Stromal cell of bone marrow (primary cell): ENCODE data around the gene EDN3.

Experiments used
- DNase-seq: peaks from one replicate; pipeline ENCODE4 v3.0.0-alpha.2; 2012; ENCODE audit warnings: low read depth

Gene EDN3

GRCh38 chr20:59300333-59301081 lies at the start of gene EDN3:
TSS of gene EDN3 (plus strand) at chr20:59300611. CDS start at chr20:59300813, 202 bp downstream.
- no peak for DNase-seq

GRCh38 chr20:59253325-59253724 lies 47.1 kb upstream of the EDN3 start:
- no peak for DNase-seq

- DNase-seq = no peak
These were observed 46.6 kb upstream of the EDN3 start for GRCh38 chr20:59253779-59254319.

GRCh38 chr20:59255256-59255655 lies 45.2 kb upstream of the EDN3 start:
- no peak for DNase-seq

GRCh38 chr20:59258221-59258621 lies 42.2 kb upstream of the EDN3 start:
- no peak for DNase-seq

GRCh38 chr20:59259946-59260345 lies 40.5 kb upstream of the EDN3 start:
- no peak for DNase-seq

- no peak for DNase-seq
These were observed 35.1 kb upstream of the EDN3 start for GRCh38 chr20:59265298-59265697.

- DNase-seq = no peak
These were observed 31.5 kb upstream of the EDN3 start for GRCh38 chr20:59268870-59269269.

GRCh38 chr20:59269411-59270025 lies 30.9 kb upstream of the EDN3 start:
- no peak for DNase-seq

- no peak for DNase-seq
These were observed 30.0 kb upstream of the EDN3 start for GRCh38 chr20:59270380-59270779.

- DNase-seq = no peak
These were observed 26.6 kb upstream of the EDN3 start for GRCh38 chr20:59273739-59274357.

GRCh38 chr20:59276938-59277337 lies 23.5 kb upstream of the EDN3 start:
- DNase-seq = no peak

GRCh38 chr20:59284470-59284869 lies 15.9 kb upstream of the EDN3 start:
- DNase-seq = no peak

- no peak for DNase-seq
These were observed 10.4 kb upstream of the EDN3 start for GRCh38 chr20:59289994-59290393.

- DNase-seq = no peak
These were observed 8.5 kb upstream of the EDN3 start for GRCh38 chr20:59291740-59292383.

GRCh38 chr20:59295531-59295930 lies 4.9 kb upstream of the EDN3 start:
- no peak for DNase-seq

GRCh38 chr20:59297686-59298085 lies 2.7 kb upstream of the EDN3 start:
- no peak for DNase-seq

- DNase-seq = no peak
These were observed 472 bp upstream of the EDN3 start for GRCh38 chr20:59299945-59300332.

- no peak for DNase-seq
These were observed 1.1 kb downstream of the EDN3 start for GRCh38 chr20:59301343-59302007.

- no peak for DNase-seq
These were observed 5.7 kb downstream of the EDN3 start for GRCh38 chr20:59305908-59306655.

- DNase-seq = no peak
These were observed 6.9 kb downstream of the EDN3 start for GRCh38 chr20:59307270-59307669.
